GM11168 (cell line): ENCODE data around the gene SLC9A9.
"Not testable (repeated sequence)": the region's sequence is repeated elsewhere in the genome, so short reads cannot be mapped to it uniquely, and the experiment has no call there.

Experiments used
- in situ Hi-C: fragments of 300-500 bp; cut with MboI; formaldehyde crosslinking; loops from one replicate; pipeline ENCODE4 v1.12.0; 2022; ENCODE audit warnings: low sequenced_read_pairs; ENCODE audit not compliant: unreplicated experiment

SLC9A9 gene

GRCh38 chr3:143283432-143284128 lies 564.7 kb downstream of the SLC9A9 start:
- in situ Hi-C loops: no loop called here

- in situ Hi-C loops: no loop called here
Observed at GRCh38 chr3:143280984-143281383, 567.3 kb downstream of the SLC9A9 start.

GRCh38 chr3:143279567-143279966 lies 568.7 kb downstream of the SLC9A9 start:
- in situ Hi-C loops: not testable (repeated sequence)

GRCh38 chr3:143278721-143279120 lies 569.5 kb downstream of the SLC9A9 start:
- in situ Hi-C loops: no loop called here

GRCh38 chr3:143277531-143277930 lies 570.7 kb downstream of the SLC9A9 start:
- in situ Hi-C loops: no loop called here

GRCh38 chr3:143276592-143276991 lies 571.7 kb downstream of the SLC9A9 start:
- in situ Hi-C loops: no loop called here

- in situ Hi-C loops: no loop called here
Observed at GRCh38 chr3:143273975-143274690, 574.1 kb downstream of the SLC9A9 start.

GRCh38 chr3:143271136-143271535 lies 577.1 kb downstream of the SLC9A9 start:
- in situ Hi-C loops: no loop called here

GRCh38 chr3:143269741-143270140 lies 578.5 kb downstream of the SLC9A9 start:
- in situ Hi-C loops: no loop called here

GRCh38 chr3:143267989-143268388 lies 580.3 kb downstream of the SLC9A9 start:
- in situ Hi-C loops: no loop called here

- in situ Hi-C loops: no loop called here
Observed at GRCh38 chr3:143266927-143267326, 581.3 kb downstream of the SLC9A9 start.

GRCh38 chr3:143266511-143266910 lies 581.8 kb downstream of the SLC9A9 start:
- in situ Hi-C loops: no loop called here

GRCh38 chr3:143265501-143266070 lies 582.7 kb downstream of the SLC9A9 start:
- in situ Hi-C loops: no loop called here

GRCh38 chr3:143263852-143264513 lies 584.3 kb downstream of the SLC9A9 start:
- in situ Hi-C loops: no loop called here

GRCh38 chr3:143261848-143262247 lies 586.4 kb downstream of the SLC9A9 start:
- in situ Hi-C loops: no loop called here

GRCh38 chr3:143258692-143259091 lies 589.6 kb downstream of the SLC9A9 start:
- in situ Hi-C loops: no loop called here

GRCh38 chr3:143256416-143256815 lies 591.9 kb downstream of the SLC9A9 start:
- in situ Hi-C loops: no loop called here

- in situ Hi-C loops: no loop called here
Observed at GRCh38 chr3:143255739-143256138, 592.5 kb downstream of the SLC9A9 start.

- in situ Hi-C loops: no loop called here
Observed at GRCh38 chr3:143252931-143253330, 595.3 kb downstream of the SLC9A9 start.

- in situ Hi-C loops: no loop called here
Observed at GRCh38 chr3:143249014-143249413, 599.3 kb downstream of the SLC9A9 start.

GRCh38 chr3:143247073-143247472 lies 601.2 kb downstream of the SLC9A9 start:
- in situ Hi-C loops: no loop called here
